Measurements from ENCODE around the gene FMNL2. TPM values are rescaled to one million over a fixed set of nuclear protein-coding genes. Genes with fewer than 3 reads are reported as not detected.

FMNL2 gene
- total RNA-seq, 1 donor from 2014 or later, result 15.7 TPM

DNA sequence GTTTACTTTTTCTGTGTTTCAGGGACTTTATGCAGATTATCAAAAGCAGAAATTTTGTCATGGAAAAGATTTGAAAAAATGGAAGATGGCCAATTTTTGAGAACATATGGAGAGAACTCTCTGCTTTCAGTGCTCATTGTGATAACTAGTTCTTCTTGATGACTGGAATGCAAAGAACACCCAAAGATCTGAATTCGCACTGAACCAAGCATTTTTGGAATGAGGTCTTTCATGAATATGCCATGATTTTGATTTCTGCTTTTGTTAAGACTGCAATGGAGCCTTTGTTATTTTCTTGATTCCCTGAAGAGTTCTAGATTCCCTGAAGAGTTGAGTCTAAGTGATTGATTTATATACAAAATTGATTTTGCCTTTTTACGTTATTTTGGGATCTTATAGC, 124.1 kb downstream of the FMNL2 start:
- no peak overlapping the region for H3K27ac ChIP-seq (ENCODE audit: low read depth, low read length)
- H3K4me1 ChIP-seq (ENCODE audit: control insufficient read depth in 3 of 3, insufficient read depth in 3 of 3, low read length in 3 of 3), result peaks cover 0 to 7% (median 5%) of the 10 kb centered on the region in 3 donors
- no peak overlapping the region for H3K4me3 ChIP-seq (ENCODE audit: low read length in 3 of 3)
- H3K9ac ChIP-seq (ENCODE audit: low read depth in 1 of 3, low read length in 3 of 3), result no peak overlapping the region
- H3K36me3 ChIP-seq (ENCODE audit: control insufficient read depth in 3 of 3, insufficient read depth in 3 of 3, low read length in 3 of 3), result no peaks in the 10 kb centered on the region
- no peaks in the 10 kb centered on the region for H3K27me3 ChIP-seq (ENCODE audit: control insufficient read depth in 3 of 3, insufficient read depth in 3 of 3, low read length in 3 of 3)
- H3K9me3 ChIP-seq (ENCODE audit: control insufficient read depth in 3 of 3, low read length in 3 of 3), result no peaks in the 10 kb centered on the region

DNA sequence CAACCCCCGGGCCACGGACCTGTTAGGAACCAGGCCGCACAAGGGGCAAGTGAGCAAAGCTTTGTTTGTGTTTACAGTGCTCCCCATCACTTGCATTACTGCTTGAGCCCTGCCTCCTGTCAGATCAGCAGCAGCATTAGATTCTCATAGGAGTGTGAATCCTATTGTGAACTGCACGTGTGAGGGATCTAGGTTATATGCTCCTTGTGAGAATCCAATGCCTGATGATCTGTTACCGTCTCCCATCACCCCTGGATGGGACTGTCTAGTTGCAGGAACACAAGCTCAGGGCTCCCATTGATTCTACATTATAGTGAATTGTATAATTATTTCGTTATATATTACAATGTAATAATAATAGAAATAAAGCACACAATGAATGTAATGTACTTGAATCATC, 125.6 kb downstream of the FMNL2 start:
- Histone ChIP-seq H3K4me1 (ENCODE audit: control insufficient read depth in 3 of 3, insufficient read depth in 3 of 3, low read length in 3 of 3) (peaks cover 14 to 19% (median 18%) of the 10 kb centered on the region in 3 donors), H3K27ac (ENCODE audit: low read depth, low read length) (no peak overlapping the region), H3K9ac (ENCODE audit: low read depth in 1 of 3, low read length in 3 of 3) (no peak overlapping the region), H3K9me3 (ENCODE audit: control insufficient read depth in 3 of 3, low read length in 3 of 3) (no peaks in the 10 kb centered on the region), H3K27me3 (ENCODE audit: control insufficient read depth in 3 of 3, insufficient read depth in 3 of 3, low read length in 3 of 3) (no peaks in the 10 kb centered on the region), H3K36me3 (ENCODE audit: control insufficient read depth in 3 of 3, insufficient read depth in 3 of 3, low read length in 3 of 3) (no peaks in the 10 kb centered on the region), H3K4me3 (ENCODE audit: low read length in 3 of 3) (no peak overlapping the region)

DNA sequence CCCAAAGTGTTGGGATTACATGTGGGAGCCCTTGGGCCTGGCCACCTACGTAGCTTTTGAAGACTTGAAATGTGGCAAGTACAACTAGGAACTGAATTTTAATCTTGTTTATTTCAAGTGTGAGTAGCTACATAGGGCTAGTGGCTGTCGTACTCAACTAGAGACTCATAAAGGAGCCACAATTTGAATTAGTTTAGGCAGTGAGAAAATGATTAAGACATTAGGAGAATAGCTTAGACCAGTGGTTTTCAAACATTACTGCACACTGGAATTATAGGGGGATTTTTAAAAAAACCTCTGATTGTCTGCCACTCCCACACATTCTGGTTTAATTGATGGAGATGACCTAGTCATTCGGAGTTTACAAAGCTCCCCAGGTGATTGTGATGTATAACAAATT, 127.1 kb downstream of the FMNL2 start:
- no peaks in the 10 kb centered on the region for H3K36me3 ChIP-seq (ENCODE audit: control insufficient read depth in 3 of 3, insufficient read depth in 3 of 3, low read length in 3 of 3)
- H3K4me1 ChIP-seq (ENCODE audit: control insufficient read depth in 3 of 3, insufficient read depth in 3 of 3, low read length in 3 of 3), result peaks cover 29 to 34% (median 30%) of the 10 kb centered on the region in 3 donors
- no peak overlapping the region for H3K4me3 ChIP-seq (ENCODE audit: low read length in 3 of 3)
- H3K27ac ChIP-seq (ENCODE audit: low read depth, low read length), result no peak overlapping the region
- no peak overlapping the region for H3K9ac ChIP-seq (ENCODE audit: low read depth in 1 of 3, low read length in 3 of 3)
- H3K27me3 ChIP-seq (ENCODE audit: control insufficient read depth in 3 of 3, insufficient read depth in 3 of 3, low read length in 3 of 3), result no peaks in the 10 kb centered on the region
- H3K9me3 ChIP-seq (ENCODE audit: control insufficient read depth in 3 of 3, low read length in 3 of 3), result no peaks in the 10 kb centered on the region

DNA sequence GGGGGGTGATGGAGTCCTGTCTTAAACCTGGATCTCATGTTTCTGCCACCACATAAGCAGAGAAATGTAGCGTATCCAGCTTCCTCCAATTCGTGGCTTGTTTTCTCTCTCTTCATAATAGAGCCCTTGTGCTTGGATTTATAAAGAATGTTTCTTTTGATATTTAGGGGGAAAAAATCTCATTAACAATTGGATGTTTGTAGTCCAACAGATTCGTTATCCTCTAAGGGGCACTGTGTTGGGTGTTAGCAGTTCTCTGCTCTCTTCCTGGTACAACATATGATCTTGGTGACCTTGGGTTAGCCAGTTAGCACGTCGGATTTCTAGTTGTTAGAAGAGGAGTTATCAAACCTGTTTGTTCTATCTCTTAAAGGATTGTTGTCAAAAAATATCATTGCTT, 127.8 kb downstream of the FMNL2 start:
- no peaks in the 10 kb centered on the region for H3K9me3 ChIP-seq (ENCODE audit: control insufficient read depth in 3 of 3, low read length in 3 of 3)

DNA sequence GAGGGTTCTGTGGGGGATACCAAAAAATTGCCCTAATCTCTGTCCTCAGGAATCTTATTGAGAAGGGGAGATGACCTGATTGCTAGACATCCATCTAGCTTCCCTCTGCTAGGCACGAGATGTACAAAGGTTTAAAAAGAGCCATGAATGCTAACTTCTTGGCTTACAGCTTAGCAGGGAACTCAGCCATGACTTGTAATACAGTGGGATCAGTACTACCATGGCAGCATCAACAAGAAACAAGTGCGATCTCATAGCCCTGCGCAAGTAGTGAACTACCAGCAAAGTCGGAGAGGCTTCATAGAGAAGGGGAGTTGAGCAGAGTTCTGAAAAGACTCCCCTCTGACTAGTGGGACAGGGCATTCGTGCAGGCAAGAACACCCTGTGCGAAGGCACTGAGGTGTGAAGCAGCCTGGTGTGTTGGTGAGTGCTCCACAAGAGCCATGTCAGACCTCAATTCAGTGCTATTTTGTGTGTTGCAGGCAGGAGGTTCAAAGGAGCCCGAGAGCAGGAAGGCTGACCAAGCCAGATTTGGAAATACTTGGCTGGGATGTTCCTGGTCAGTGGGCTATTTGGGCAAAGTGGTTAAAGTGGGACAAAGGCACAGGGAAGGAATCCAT, 130.0 kb downstream of the FMNL2 start:
- Histone ChIP-seq H3K27ac (ENCODE audit: low read depth, low read length) (peak overlapping the region; percentile 81), H3K4me3 (ENCODE audit: low read length in 3 of 3) (peak overlapping the region; percentile 60 to 64 (median 63)), H3K27me3 (ENCODE audit: control insufficient read depth in 3 of 3, insufficient read depth in 3 of 3, low read length in 3 of 3) (no peaks in the 10 kb centered on the region), H3K36me3 (ENCODE audit: control insufficient read depth in 3 of 3, insufficient read depth in 3 of 3, low read length in 3 of 3) (no peaks in the 10 kb centered on the region), H3K4me1 (ENCODE audit: control insufficient read depth in 3 of 3, insufficient read depth in 3 of 3, low read length in 3 of 3) (peaks cover 48 to 52% (median 51%) of the 10 kb centered on the region in 3 donors), H3K9me3 (ENCODE audit: control insufficient read depth in 3 of 3, low read length in 3 of 3) (no peaks in the 10 kb centered on the region), H3K9ac (ENCODE audit: low read depth in 1 of 3, low read length in 3 of 3) (peak overlapping the region; percentile 57 to 72 (median 71))

More for the DNA sequence above, 127.8 kb downstream of the FMNL2 start:
- Histone ChIP-seq H3K36me3 (ENCODE audit: control insufficient read depth in 3 of 3, insufficient read depth in 3 of 3, low read length in 3 of 3) (no peaks in the 10 kb centered on the region), H3K27me3 (ENCODE audit: control insufficient read depth in 3 of 3, insufficient read depth in 3 of 3, low read length in 3 of 3) (no peaks in the 10 kb centered on the region), H3K27ac (ENCODE audit: low read depth, low read length) (no peak overlapping the region), H3K4me3 (ENCODE audit: low read length in 3 of 3) (no peak overlapping the region), H3K9ac (ENCODE audit: low read depth in 1 of 3, low read length in 3 of 3) (no peak overlapping the region), H3K4me1 (ENCODE audit: control insufficient read depth in 3 of 3, insufficient read depth in 3 of 3, low read length in 3 of 3) (peaks cover 36 to 40% (median 37%) of the 10 kb centered on the region in 3 donors)

GRCh38 chr2:152465541-152465940, 130.6 kb downstream of the FMNL2 start:
- peak overlapping the region; percentile 57 to 72 (median 71) for H3K9ac ChIP-seq (ENCODE audit: low read depth in 1 of 3, low read length in 3 of 3)
- H3K27me3 ChIP-seq (ENCODE audit: control insufficient read depth in 3 of 3, insufficient read depth in 3 of 3, low read length in 3 of 3), result no peaks in the 10 kb centered on the region
- H3K27ac ChIP-seq (ENCODE audit: low read depth, low read length), result peak overlapping the region; percentile 81
- no peaks in the 10 kb centered on the region for H3K36me3 ChIP-seq (ENCODE audit: control insufficient read depth in 3 of 3, insufficient read depth in 3 of 3, low read length in 3 of 3)
- H3K9me3 ChIP-seq (ENCODE audit: control insufficient read depth in 3 of 3, low read length in 3 of 3), result no peaks in the 10 kb centered on the region
- peaks cover 48 to 52% (median 51%) of the 10 kb centered on the region in 3 donors for H3K4me1 ChIP-seq (ENCODE audit: control insufficient read depth in 3 of 3, insufficient read depth in 3 of 3, low read length in 3 of 3)
- peak overlapping the region; percentile 60 to 64 (median 63) for H3K4me3 ChIP-seq (ENCODE audit: low read length in 3 of 3)

DNA sequence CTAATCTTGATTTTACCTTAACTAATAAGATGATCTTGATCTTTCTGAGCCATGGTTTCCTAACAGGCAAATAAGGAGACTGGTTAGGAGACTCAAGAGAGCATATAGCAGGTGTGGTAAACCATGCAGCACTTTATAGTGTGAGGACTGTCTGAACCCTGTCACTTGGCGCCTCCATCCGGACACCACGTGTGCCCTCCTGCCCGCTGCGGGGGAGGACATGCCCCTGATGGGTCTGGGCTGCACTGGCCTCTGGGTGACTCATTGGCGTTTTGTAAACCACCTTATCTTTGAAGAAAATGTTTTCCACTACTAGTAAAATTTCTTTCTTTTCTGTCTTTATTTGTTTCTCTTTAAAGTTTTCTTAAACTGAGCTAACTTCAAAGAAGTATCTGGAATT, 131.1 kb downstream of the FMNL2 start:
- peaks cover 48 to 54% (median 54%) of the 10 kb centered on the region in 3 donors for H3K4me1 ChIP-seq (ENCODE audit: control insufficient read depth in 3 of 3, insufficient read depth in 3 of 3, low read length in 3 of 3)
- peak overlapping the region in 2 of 3 donors; percentile 8 to 63 for H3K4me3 ChIP-seq (ENCODE audit: low read length in 3 of 3)
- H3K9ac ChIP-seq (ENCODE audit: low read depth in 1 of 3, low read length in 3 of 3), result peak overlapping the region in 1 of 3 donors; percentile 57
- peak overlapping the region; percentile 81 for H3K27ac ChIP-seq (ENCODE audit: low read depth, low read length)
- no peaks in the 10 kb centered on the region for H3K36me3 ChIP-seq (ENCODE audit: control insufficient read depth in 3 of 3, insufficient read depth in 3 of 3, low read length in 3 of 3)
- H3K27me3 ChIP-seq (ENCODE audit: control insufficient read depth in 3 of 3, insufficient read depth in 3 of 3, low read length in 3 of 3), result no peaks in the 10 kb centered on the region
- H3K9me3 ChIP-seq (ENCODE audit: control insufficient read depth in 3 of 3, low read length in 3 of 3), result no peaks in the 10 kb centered on the region

- Histone ChIP-seq H3K4me3 (ENCODE audit: low read length in 3 of 3) (peak overlapping the region; percentile 46 to 59 (median 49)), H3K27ac (ENCODE audit: low read depth, low read length) (peak overlapping the region; percentile 81), H3K9ac (ENCODE audit: low read depth in 1 of 3, low read length in 3 of 3) (peak overlapping the region; percentile 55 to 65 (median 63)), H3K9me3 (ENCODE audit: control insufficient read depth in 3 of 3, low read length in 3 of 3) (no peaks in the 10 kb centered on the region), H3K36me3 (ENCODE audit: control insufficient read depth in 3 of 3, insufficient read depth in 3 of 3, low read length in 3 of 3) (no peaks in the 10 kb centered on the region), H3K4me1 (ENCODE audit: control insufficient read depth in 3 of 3, insufficient read depth in 3 of 3, low read length in 3 of 3) (peaks cover 52 to 64% (median 64%) of the 10 kb centered on the region in 3 donors), H3K27me3 (ENCODE audit: control insufficient read depth in 3 of 3, insufficient read depth in 3 of 3, low read length in 3 of 3) (no peaks in the 10 kb centered on the region)
These were observed 132.2 kb downstream of the FMNL2 start for GRCh38 chr2:152466980-152467676.

GRCh38 chr2:152467677-152468410, 132.9 kb downstream of the FMNL2 start:
- Histone ChIP-seq H3K4me1 (ENCODE audit: control insufficient read depth in 3 of 3, insufficient read depth in 3 of 3, low read length in 3 of 3) (peaks cover 52 to 71% (median 70%) of the 10 kb centered on the region in 3 donors), H3K27me3 (ENCODE audit: control insufficient read depth in 3 of 3, insufficient read depth in 3 of 3, low read length in 3 of 3) (no peaks in the 10 kb centered on the region), H3K9me3 (ENCODE audit: control insufficient read depth in 3 of 3, low read length in 3 of 3) (no peaks in the 10 kb centered on the region), H3K9ac (ENCODE audit: low read depth in 1 of 3, low read length in 3 of 3) (peak overlapping the region in 2 of 3 donors; percentile 55 to 65), H3K27ac (ENCODE audit: low read depth, low read length) (peak overlapping the region; percentile 81), H3K36me3 (ENCODE audit: control insufficient read depth in 3 of 3, insufficient read depth in 3 of 3, low read length in 3 of 3) (no peaks in the 10 kb centered on the region), H3K4me3 (ENCODE audit: low read length in 3 of 3) (peak overlapping the region; percentile 46 to 59 (median 49))

Data from skeletal muscle tissue (tissue), 4 donors.